UCSD-AML1 (cell line): Measurements from ENCODE around the gene PARP8.
"Not testable (repeated sequence)": the region's sequence is repeated elsewhere in the genome, so short reads cannot be mapped to it uniquely, and the experiment has no call there.

Source experiments
- DNase-seq: peaks from one replicate; lab custom pipeline; 2025; ENCODE audit not compliant: unreplicated experiment; lab: John Stamatoyannopoulos, UW

The PARP8 gene

DNA sequence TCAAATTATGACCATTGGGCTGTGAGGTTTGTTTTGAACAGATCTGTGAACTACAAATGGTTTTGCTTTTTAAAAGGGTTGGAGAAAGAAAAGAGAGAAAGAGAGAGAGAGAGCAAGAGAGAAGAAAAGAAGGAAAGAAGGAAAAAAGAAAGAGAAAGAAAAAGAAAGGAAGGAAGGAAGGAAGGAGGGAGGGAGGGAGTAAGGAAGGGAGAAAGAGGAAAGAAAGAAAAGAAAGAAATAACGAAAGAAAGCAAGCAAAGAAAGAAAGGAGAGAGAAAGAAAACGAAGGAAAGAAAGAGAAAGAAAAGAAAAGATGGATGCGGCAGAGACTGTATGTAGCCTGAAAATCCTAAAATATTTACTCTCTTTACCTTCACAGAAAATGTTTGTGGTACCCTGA lies 104.0 kb downstream of the PARP8 start:
- DNase-seq = no peak

DNA sequence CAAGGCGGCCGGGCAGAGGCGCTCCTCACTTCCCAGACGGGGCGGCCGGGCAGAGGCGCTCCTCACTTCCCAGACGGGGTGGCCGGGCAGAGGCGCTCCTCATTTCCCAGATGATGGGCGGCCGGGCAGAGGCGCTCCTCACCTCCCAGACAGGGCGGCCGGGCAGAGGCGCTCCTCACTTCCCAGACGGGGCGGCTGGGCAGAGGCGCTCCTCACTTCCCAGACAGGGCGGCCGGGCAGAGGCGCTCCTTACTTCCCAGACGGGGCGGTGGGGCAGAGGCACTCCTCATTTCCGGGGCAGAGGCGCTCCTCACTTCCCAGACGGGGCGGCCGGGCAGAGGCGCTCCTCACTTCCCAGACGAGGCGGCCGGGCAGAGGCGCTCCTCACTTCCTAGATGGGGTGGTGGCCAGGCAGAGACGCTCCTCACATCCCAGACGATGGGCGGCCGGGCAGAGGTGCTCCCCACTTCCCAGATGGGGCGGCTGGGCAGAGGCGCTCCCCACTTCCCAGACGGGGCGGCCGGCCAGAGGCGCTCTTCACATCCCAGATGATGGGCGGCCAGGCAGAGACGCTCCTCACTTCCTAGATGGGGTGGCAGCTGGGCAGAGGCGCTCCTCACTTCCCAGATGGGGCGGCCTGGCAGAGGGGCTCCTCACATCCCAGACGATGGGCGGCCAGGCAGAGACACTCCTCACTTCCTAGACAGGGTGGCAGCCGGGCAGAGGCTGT lies 108.2 kb downstream of the PARP8 start:
- not testable (repeated sequence) for DNase-seq

DNA sequence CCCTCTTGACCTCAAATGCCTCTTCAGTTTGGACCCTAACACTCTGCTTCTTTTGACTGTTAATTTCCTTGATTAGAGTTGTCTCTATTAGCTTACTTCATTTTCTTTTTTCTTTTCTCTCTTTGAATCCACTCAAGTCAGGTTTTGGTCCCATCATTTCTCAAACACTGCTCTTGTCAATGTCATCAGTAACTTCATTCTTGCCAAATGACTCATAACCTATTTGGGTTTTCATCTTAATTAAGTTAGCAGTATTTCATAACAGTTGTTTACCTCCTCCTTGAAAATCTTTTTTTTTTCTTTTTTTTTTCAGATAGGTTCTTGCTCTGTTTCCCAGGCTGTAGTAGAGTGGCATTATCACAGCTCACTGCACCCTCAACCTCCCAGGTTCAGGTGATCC lies 119.6 kb downstream of the PARP8 start:
- no peak for DNase-seq

DNA sequence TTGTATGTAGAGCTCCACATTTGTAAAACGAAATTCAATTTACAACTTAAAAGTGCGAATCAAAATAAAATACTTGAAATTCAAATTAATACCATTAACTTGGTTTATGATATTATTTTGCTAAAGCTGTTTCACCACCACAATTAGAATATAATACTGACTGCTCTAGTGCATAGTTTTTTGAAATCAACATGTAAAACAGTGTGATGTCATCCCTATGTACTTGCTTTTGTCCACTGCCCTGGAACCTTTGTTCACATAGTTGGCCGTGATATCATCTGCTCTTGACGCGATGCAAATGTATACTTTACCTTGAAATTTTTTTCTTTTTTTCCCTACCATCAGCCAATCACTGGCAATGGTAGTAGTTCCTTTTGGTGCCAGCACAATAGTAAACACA lies 125.4 kb downstream of the PARP8 start:
- no peak for DNase-seq

DNA sequence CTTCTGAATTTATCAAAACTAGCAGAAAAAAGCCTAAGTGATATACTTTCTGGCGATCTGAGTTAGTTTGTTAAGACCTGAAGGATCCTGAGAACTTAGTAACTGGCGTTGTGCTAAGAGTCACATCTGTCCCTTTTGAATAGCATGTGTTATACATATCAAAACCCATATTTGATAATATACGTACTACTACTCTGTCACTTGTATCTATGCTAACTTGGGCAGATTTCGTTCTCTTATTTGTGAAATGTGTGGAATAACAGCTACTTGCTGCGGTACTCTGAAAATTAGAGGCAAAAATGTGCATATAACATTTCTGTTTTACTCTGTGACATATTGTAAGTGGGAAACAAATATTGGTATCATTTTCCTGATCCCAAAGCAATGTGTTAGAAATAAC lies 126.4 kb downstream of the PARP8 start:
- DNase-seq = no peak

DNA sequence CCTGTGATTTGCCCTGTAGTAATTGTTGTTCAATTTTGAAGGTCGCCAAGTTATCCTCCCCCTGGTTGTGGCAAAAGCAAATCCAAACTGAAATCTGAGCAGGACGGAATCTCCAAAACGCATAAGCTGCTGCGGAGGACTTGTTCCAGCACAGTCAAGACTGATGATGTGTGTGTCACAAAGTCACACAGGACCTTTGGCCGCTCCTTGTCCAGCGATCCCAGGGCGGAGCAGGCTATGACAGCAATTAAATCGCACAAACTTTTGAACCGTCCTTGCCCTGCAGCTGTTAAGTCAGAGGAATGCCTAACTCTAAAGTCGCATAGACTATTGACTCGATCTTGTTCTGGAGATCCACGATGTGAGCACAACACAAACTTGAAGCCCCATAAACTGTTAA lies 128.4 kb downstream of the PARP8 start:
- DNase-seq = no peak

DNA sequence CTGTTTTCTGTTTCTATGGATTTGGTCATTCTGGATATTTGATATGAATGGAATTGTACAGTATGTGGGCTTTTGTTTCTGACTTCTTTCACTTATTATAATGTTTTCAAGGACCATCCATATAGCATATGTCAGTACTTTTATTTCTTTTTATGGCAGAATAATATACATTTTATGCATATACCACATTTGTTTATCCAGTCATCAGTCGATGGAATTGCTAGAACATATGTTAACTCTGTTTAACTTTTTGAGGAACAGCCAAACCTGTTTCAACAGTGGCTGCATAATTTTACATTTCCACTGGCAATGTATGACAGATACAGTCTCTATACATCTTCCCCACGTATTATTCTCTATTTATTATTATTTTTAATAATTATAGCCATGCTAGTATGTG lies 131.6 kb downstream of the PARP8 start:
- DNase-seq = no peak

DNA sequence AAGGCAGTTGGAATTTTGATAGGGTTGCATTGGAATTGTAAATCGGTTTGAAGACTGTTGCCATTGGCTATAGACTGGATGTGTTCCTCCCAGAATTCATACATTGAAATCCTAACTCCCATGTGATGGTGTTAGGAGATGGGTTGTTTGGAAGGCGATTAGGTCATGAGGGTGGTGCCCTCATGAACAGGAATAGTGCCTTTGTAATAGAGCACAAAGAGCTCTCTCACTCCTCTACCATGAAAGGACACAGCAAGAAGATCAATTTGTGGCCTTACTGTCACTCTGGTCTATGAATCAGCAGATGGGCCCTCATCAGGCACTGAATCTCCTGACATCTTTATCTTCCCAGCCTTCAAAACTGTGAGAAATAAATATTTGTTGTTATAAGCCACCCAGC lies 133.2 kb downstream of the PARP8 start:
- no peak for DNase-seq

DNA sequence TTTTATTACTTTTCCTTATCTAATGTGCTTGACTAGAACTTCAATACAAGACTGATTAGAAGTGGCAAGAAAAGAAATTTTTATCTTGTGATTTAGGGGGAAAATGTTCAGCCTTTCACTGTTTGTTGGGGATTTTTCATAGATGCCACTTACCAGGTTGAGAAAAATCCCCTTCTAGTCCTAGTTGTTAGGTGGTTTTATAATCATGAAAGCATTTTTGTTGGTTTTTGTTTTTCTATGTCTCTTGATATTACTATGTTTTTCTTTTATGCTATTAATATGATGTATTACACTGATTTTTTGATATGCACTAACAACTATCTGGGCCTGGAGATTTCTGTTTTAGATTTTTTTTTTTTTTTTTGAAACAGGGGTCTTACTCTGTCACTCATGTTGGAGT lies 134.0 kb downstream of the PARP8 start:
- DNase-seq = no peak

DNA sequence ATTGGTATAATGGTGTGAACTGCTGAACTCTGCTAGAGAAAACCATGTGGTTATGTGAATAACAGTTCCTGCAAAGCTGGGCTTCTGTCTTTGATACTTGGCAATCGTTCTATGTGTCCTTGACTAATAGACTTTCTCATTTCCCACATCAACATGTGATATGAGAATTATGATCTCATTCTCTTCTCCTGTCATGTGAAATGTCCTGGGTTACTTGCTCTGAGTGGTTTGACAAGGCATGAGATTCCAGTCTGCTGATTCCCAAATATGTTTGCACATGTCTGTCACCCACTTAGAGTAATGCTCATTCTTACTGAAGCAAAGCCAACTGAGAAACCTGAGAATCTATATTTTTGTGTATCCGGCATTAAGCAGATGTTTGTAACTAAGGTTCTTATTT lies 141.2 kb downstream of the PARP8 start:
- no peak for DNase-seq

DNA sequence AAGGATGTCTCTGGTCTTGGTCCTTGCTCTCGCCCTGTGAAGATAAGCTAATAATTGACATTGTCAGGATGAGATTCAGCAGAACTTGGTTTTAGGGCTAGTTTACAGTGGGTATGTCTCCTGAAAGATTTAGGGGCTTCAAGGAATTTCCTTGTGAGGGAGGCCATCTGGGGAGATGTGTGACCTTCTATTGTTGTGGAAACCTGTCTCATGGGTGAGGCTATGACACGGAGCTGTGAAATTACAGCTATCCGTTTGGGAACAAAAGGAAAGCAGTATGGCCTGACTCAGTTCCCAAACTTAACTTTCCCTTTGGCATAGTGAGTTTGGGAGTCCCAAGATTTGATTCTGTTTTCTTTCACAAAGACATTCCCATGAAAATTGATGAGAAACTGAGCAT lies 142.0 kb downstream of the PARP8 start:
- DNase-seq = no peak

DNA sequence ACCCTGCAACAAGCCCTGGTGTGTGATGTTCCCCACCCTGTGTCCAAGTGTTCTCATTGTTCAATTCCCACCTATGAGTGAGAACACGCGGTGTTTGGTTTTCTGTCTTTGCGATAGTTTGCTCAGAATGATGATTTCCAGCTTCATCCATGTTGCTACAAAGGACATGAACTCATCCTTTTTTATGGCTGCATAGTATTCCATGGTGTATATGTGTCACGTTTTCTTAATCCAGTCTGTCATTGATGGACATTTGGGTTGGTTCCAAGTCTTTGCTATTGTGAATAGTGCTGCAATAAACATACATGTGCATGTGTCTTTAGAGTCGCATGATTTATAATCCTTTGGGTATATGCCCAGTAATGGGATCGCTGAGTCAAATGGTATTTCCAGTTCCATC lies 145.3 kb downstream of the PARP8 start:
- not testable (repeated sequence) for DNase-seq

DNA sequence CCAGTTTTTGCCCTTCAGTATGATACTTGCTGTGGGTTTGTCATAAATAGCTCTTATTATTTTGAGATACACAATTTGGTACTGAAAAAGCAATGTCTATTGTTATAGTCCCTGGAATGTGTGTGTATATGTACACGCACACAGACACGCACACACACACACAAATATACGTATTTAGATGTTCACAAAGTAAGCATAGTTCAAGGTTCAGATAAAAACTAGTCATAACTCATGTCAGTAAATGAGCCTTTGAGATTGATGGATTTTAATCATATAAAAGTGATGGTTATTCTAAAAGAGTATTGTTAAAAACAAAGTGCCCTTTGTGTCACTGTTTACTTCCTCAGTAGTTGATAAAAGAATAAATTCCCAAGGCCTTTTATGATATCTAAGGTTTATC lies 147.3 kb downstream of the PARP8 start:
- DNase-seq = no peak

DNA sequence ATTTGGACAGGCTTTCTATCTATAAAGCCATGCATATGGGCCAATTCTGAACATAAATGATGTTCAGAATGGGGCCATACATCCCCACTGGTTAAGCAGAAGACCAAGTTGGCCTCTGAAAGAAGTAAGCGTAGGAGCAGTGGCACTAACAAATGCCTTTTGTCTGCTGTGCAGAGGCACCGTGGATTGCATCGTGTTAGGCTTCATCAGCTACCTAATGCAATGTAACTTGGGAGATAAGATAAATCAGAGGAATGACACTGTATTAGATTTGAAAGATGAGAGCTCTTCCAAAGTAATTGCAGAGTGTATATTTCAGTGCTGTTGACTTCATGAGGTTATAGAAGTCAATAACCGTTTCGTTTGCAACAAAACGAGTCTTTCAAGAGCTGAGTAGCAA lies 148.1 kb downstream of the PARP8 start:
- DNase-seq = no peak

DNA sequence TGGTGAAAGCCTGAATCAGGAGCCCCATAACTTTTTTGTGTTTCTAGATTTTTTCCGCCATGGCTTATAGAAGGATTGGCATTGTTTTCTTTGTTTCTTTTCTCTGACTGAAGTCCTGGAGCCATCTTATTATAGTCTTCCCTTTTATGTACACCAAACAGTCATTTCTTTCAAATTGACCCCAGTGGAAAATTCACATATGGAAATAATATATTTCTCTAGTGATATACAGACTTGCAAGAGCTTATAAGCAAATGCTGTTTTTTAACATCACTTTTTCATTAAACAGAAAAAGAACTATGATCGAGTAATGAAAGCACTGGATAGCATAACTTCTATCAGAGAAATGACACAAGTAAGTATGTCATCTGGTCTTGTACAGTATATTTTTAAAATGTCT lies 155.6 kb downstream of the PARP8 start:
- DNase-seq = no peak

DNA sequence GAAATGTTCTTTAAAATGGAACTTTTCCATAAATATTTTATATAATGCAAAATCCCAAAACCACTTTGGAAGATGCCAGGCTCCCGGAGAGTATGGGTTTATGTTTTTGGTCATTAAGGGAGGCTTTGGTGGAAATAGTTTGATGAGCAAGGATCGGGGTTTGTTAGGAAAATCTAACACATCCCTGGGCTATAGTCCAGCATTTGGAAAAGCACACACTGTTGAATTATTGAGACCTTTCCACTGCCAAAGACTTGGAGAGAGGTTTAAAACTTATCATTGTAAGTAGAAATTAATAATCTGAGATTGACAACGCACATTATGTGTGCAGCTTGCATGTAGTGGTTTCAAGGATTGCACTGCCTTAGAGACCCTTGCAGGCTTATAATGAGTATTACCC lies 156.3 kb downstream of the PARP8 start:
- DNase-seq = no peak

DNA sequence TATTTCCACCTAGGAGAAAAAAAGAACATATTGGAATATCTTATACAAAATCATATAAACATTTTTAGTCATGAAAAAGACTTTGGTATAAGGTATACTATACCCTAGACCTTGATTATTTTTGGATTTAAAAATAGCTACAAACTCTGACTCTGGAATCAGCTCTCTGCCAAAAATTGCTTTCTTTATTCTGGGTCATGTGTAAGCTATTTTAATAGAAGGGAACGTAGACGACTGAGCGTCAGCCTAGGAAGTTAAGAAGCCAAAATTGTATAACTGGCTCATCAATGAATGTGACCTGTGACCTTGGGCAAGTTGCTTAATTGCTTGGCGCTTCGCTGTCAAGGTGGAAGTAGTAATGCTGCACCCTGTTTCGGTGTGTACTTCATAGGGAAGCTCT lies 157.1 kb downstream of the PARP8 start:
- no peak for DNase-seq

DNA sequence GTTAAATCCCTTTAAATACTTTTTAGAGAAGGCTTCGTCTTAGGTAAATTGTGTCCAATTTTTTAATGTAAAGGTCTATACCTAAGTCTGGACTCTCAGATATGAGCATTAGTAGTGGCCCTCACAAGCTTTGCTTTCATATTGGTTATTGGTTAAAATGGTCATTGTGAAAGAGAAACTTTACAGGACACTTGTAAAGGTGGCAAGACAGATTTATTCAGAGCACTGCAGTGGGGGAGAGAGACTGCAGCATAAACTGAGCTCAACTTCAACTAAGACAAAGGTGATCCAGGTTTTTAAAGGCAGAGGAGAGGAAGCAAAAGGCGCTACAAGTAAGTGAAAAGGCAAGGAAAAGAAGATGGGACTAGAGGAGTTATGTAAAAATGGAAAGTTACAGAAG lies 157.7 kb downstream of the PARP8 start:
- DNase-seq = no peak

DNA sequence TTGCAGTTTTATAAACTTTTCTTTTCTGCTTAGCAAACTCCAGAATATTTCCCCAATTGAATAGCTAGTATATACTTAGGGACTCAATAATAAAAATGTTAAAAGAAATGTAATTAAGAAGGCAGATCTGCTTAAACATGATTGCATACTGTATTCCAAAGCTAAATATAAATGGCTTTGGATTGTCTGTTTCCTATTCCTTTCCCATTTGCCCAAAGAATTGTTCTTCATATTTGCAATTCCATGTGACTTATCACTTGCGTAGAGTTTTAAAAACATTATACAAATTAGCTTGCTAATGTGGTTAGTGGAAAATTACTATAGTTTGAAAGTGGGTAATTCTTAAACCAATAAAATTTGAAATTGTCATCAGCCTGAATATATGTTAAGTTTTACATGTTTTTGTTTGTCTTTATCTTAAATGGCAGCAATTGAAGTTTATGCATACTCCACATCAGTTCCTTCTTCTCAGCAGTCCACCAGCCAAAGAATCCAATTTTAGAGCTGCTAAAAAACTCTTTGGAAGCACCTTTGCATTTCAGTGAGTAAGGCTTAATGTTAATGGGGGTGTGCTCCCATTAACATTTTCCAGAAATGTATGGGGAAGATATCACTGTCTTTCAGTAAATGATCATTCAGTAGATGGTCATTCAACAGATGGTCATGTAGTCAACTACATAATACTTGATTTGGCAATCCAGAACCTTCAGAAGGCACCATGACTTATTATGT lies 161.2 kb downstream of the PARP8 start:
- no peak for DNase-seq

DNA sequence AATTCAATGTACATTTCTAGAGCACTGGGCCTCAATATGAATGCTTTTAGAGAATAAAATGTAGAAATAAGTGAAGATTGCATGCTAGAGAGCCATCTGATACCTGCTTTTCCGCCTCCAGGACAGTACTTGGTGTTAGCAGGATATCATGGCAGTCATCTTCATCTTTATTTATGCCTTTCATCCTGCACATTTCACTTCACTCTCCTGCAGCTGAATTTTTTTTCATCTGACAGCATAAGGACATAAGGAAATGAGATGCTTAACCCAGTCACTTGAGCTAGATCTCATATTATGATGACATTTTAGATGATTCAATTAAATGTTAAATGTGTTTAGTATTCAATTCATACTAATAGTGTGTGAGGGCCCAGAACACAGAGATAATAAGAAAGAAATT lies 162.6 kb downstream of the PARP8 start:
- no peak for DNase-seq

DNA sequence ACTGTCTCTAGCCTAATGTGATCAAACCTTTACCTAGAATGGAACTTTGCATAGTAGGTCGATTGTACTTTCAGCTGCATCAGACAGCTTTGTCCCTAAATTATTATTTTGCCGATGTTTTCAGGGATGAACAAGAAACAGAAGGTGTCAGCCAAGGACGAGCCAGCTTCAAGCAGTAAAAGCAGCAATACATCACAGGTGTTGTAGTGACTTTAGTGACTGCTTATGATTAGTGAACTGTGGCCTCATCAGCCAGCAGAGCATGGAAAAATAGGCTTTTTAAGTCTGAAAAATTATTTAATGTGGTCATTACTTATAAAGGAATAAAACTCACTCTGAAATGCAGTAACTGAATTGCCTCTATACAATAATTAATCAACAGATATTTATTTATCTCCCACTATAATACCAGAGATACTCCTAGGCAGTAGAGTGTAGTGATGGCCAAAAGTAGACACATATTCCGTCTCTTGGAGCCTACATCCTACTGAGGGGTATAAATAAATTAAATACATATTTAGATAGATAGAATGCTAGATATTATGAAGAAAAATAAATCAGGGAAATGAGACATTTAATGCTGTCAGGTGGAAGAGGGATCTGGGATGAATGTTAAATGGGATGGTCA lies 166.3 kb downstream of the PARP8 start:
- DNase-seq = no peak

DNA sequence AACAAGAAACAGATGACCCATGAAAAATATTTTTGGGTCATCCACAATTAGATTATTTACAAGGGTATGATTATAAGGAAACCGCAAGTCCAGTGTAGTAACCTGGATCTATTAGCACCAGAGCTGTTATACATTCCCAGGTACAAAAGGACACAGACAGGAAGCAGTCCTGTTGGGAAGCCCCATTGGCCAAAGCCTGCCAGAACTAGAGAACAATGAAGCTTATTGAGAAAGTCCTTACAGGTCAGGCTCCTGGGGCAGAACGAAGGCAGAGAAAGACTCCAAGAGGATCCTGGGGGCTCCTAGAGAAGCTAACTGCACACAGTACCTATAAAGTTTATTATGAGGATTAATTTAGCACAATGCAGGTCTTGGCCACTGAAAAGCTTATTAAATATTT lies 169.9 kb downstream of the PARP8 start:
- no peak for DNase-seq
